NCI-H1048 (cell line): ENCODE data around the gene PAX5.

Source experiments
- DNase-seq: peaks from one replicate; lab custom pipeline; 2025; lab: John Stamatoyannopoulos, UW

The PAX5 gene

GRCh38 chr9:37037503-37038301 is 3.6 kb upstream of the PAX5 start:
- no peak for DNase-seq

GRCh38 chr9:37036776-37037502 is 2.9 kb upstream of the PAX5 start:
- DNase-seq: no peak

GRCh38 chr9:37036371-37036775 is 2.3 kb upstream of the PAX5 start:
- DNase-seq: no peak

- no peak for DNase-seq
Measured at GRCh38 chr9:37035648-37036370, 1.7 kb upstream of the PAX5 start.

GRCh38 chr9:37034938-37035647 is 1.0 kb upstream of the PAX5 start:
- no peak for DNase-seq

- DNase-seq: no peak
Measured at GRCh38 chr9:37034305-37034937, 353 bp upstream of the PAX5 start.

- no peak for DNase-seq
Measured at GRCh38 chr9:37033141-37033540, 927 bp downstream of the PAX5 start.

GRCh38 chr9:37032713-37033112 is 1.4 kb downstream of the PAX5 start:
- no peak for DNase-seq

GRCh38 chr9:37031902-37032301 is 2.2 kb downstream of the PAX5 start:
- no peak for DNase-seq

- no peak for DNase-seq
Measured at GRCh38 chr9:37031081-37031480, 3.0 kb downstream of the PAX5 start.

GRCh38 chr9:37030611-37030939 is 3.5 kb downstream of the PAX5 start:
- no peak for DNase-seq

GRCh38 chr9:37029776-37030610 is 4.1 kb downstream of the PAX5 start:
- DNase-seq: no peak

- no peak for DNase-seq
Measured at GRCh38 chr9:37029304-37029775, 4.7 kb downstream of the PAX5 start.

GRCh38 chr9:37028420-37029031 is 5.5 kb downstream of the PAX5 start:
- DNase-seq: no peak

GRCh38 chr9:37027582-37028419 is 6.3 kb downstream of the PAX5 start:
- peak; percentile 93 for DNase-seq

GRCh38 chr9:37026931-37027581 is 7.0 kb downstream of the PAX5 start:
- DNase-seq: no peak

GRCh38 chr9:37026113-37026930 is 7.7 kb downstream of the PAX5 start:
- DNase-seq: no peak

GRCh38 chr9:37025823-37026112 is 8.3 kb downstream of the PAX5 start:
- DNase-seq: no peak
